Suppressor macrophage treated with lipopolysaccharide for 1 hour (primary cell): ENCODE measurements around the gene MAPKAPK3.

ENCODE experiments used
- DNase-seq, 3 donors: peaks; one replicate each; pipeline ENCODE4 v3.0.0-alpha.2; 2020 to 2022

MAPKAPK3 gene

GRCh38 chr3:50695031-50695430 is 78.1 kb downstream of the MAPKAPK3 start:
- DNase-seq: no peak

GRCh38 chr3:50696276-50696675 is 79.3 kb downstream of the MAPKAPK3 start:
- DNase-seq: no peak

- DNase-seq: no peak
Measured at GRCh38 chr3:50698269-50698668, 81.3 kb downstream of the MAPKAPK3 start.
